Measurements from ENCODE around the gene KNCN. TPM values are rescaled to one million over a fixed set of nuclear protein-coding genes. Genes with fewer than 3 reads are reported as not detected.

The KNCN gene
- total and polyA plus RNA-seq, 3 donors from 2014 or later: 0.43 to 4.0 (median 0.47) TPM

GRCh38 chr1:46594063-46594462 is 42.6 kb upstream of the KNCN start:
- WGBS, 2 donors: 82 to 91% methylated on average over 5 of the region's 5 CpGs
- no peak overlapping the region for H3K4me3 ChIP-seq
- TF ChIP-seq POLR2A (IDR thresholded peaks at IDR 0.05): no peak
- TF ChIP-seq, protein P1, sequence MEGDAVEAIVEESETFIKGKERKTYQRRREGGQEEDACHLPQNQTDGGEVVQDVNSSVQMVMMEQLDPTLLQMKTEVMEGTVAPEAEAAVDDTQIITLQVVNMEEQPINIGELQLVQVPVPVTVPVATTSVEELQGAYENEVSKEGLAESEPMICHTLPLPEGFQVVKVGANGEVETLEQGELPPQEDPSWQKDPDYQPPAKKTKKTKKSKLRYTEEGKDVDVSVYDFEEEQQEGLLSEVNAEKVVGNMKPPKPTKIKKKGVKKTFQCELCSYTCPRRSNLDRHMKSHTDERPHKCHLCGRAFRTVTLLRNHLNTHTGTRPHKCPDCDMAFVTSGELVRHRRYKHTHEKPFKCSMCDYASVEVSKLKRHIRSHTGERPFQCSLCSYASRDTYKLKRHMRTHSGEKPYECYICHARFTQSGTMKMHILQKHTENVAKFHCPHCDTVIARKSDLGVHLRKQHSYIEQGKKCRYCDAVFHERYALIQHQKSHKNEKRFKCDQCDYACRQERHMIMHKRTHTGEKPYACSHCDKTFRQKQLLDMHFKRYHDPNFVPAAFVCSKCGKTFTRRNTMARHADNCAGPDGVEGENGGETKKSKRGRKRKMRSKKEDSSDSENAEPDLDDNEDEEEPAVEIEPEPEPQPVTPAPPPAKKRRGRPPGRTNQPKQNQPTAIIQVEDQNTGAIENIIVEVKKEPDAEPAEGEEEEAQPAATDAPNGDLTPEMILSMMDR (IDR thresholded peaks at IDR 0.05): no peak
- intact Hi-C loops (cut with DNase I; ENCODE audit: low total_unique reads): no loop called here
- peaks cover 3% of the 10 kb centered on the region for H3K4me1 ChIP-seq
- no peaks in the 10 kb centered on the region for H3K9me3 ChIP-seq
- H3K27ac ChIP-seq: no peak overlapping the region
- no peaks in the 10 kb centered on the region for H3K36me3 ChIP-seq (ENCODE audit: low read depth, missing control alignments)
- DNase-seq: no peak
- no peaks in the 10 kb centered on the region for H3K27me3 ChIP-seq

DNA sequence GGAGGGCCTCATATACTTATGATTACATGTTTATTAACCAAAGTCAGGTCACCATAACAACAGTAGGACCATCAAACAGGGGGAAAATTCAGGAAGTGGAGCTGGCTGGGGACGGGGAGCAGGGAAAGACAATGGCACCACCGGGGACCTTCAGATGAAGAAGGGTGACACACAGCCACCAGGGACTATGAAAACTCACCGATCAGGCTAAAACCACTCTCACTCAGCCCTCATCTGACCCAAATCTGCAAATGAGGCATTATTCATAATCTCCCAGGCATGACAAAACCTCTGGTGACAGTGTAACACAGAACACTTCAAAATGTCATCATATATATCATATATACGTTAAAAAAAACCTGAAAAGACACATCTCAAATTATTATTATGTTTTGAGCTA is 41.4 kb upstream of the KNCN start:
- Histone ChIP-seq H3K4me1 (peaks cover 3% of the 10 kb centered on the region), H3K27me3 (no peaks in the 10 kb centered on the region), H3K4me3 (no peak overlapping the region), H3K36me3 (ENCODE audit: low read depth, missing control alignments) (no peaks in the 10 kb centered on the region), H3K27ac (no peak overlapping the region), H3K9me3 (no peaks in the 10 kb centered on the region)
- WGBS, 2 donors: 89 to 97% methylated on average over 4 of the region's 4 CpGs
- intact Hi-C loops (cut with DNase I; ENCODE audit: low total_unique reads): no loop called here
- DNase-seq: no peak
- TF ChIP-seq, protein P1 (IDR thresholded peaks at IDR 0.05): no peak
- no peak for TF ChIP-seq POLR2A (IDR thresholded peaks at IDR 0.05)

DNA sequence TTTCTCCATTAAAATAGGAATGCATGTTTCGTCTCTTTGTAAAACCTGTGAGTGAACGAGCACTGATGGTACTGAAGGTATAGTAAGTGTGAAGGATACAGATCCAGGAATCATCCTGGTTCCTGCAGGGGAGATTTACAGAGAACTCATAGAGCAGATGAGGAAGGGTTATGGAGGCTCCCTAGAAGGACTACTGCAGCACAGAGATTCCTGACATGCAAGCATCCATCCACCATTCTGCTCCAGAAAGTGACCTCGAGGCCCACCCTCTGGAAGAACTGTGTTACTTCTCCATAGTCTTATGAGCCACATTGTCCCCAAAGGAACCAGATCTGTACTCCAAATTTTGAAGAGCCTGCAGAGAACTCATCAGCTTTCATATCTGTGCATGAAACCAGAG is 38.1 kb upstream of the KNCN start:
- Histone ChIP-seq H3K9me3 (no peaks in the 10 kb centered on the region), H3K27ac (no peak overlapping the region), H3K27me3 (no peaks in the 10 kb centered on the region), H3K4me3 (no peak overlapping the region), H3K4me1 (peaks cover 11% of the 10 kb centered on the region), H3K36me3 (ENCODE audit: low read depth, missing control alignments) (no peaks in the 10 kb centered on the region)
- WGBS, 2 donors: 84 to 94% methylated on average over 3 of the region's 3 CpGs
- intact Hi-C loops (cut with DNase I; ENCODE audit: low total_unique reads): no loop called here
- no peak for DNase-seq
- TF ChIP-seq, protein P1 (IDR thresholded peaks at IDR 0.05): no peak
- no peak for TF ChIP-seq POLR2A (IDR thresholded peaks at IDR 0.05)

GRCh38 chr1:46587069-46587468 is 35.6 kb upstream of the KNCN start:
- H3K36me3 ChIP-seq (ENCODE audit: low read depth, missing control alignments): no peaks in the 10 kb centered on the region
- H3K4me1 ChIP-seq: peaks cover 11% of the 10 kb centered on the region

More at GRCh38 chr1:46587069-46587468, 35.6 kb upstream of the KNCN start:
- no peak for DNase-seq
- Histone ChIP-seq H3K27me3 (no peaks in the 10 kb centered on the region), H3K4me3 (no peak overlapping the region), H3K9me3 (no peaks in the 10 kb centered on the region), H3K27ac (no peak overlapping the region)
- 73 to 88% methylated on average over 2 to 7 of the region's 7 CpGs for WGBS, 2 donors
- no peak for TF ChIP-seq POLR2A (IDR thresholded peaks at IDR 0.05)
- TF ChIP-seq, protein P1 (IDR thresholded peaks at IDR 0.05): no peak
- intact Hi-C loops (cut with DNase I; ENCODE audit: low total_unique reads): no loop called here

Measured in testis (tissue), 3 donors.